Measurements from ENCODE around the gene EPHB2. TPM values are rescaled to one million over a fixed set of nuclear protein-coding genes. Genes with fewer than 3 reads are reported as not detected.
"Not testable (repeated sequence)": the region's sequence is repeated elsewhere in the genome, so short reads cannot be mapped to it uniquely, and the experiment has no call there.

Gene EPHB2
- total RNA-seq, 2 experiments from 2014 or later: 0.13 TPM; not detected in 1

DNA sequence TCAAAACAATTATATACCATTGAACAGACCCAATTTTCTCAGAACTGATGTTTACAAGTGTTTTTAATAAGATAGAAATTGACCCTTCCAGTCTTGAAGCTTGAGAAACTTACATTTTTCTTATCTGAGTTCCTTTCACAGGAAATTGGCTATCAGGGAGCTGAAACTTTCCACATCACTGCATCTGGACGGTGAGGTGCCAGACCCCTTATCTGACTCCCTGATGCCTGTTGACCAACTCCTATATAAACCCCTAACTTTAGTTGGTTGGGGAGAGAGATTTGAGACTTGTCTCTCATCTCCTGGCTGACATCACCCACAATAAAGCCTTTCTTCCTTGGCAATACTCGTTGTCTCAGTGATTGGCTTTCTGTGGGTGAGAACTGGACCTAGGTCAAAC lies 230.6 kb downstream of the EPHB2 start:
- Mint-ChIP-seq H3K36me3 (ENCODE audit: low read depth) (no peaks in the 10 kb centered on the region), H3K4me3 (no peak overlapping the region), H3K9me3 (peaks cover 16% of the 10 kb centered on the region), H3K27ac (no peak overlapping the region), H3K27me3 (peaks cover 21% of the 10 kb centered on the region), H3K4me1 (ENCODE audit: low read depth) (no peaks in the 10 kb centered on the region)
- DNase-seq (no peak), ATAC-seq (no peak)
- intact Hi-C loops (cut with micrococcal nuclease): no loop called here
- TF ChIP-seq CTCF (IDR thresholded peaks at IDR 0.05): no peak
- POLR2A ChIA-PET: no interaction called here
- CTCF ChIA-PET: no interaction called here

DNA sequence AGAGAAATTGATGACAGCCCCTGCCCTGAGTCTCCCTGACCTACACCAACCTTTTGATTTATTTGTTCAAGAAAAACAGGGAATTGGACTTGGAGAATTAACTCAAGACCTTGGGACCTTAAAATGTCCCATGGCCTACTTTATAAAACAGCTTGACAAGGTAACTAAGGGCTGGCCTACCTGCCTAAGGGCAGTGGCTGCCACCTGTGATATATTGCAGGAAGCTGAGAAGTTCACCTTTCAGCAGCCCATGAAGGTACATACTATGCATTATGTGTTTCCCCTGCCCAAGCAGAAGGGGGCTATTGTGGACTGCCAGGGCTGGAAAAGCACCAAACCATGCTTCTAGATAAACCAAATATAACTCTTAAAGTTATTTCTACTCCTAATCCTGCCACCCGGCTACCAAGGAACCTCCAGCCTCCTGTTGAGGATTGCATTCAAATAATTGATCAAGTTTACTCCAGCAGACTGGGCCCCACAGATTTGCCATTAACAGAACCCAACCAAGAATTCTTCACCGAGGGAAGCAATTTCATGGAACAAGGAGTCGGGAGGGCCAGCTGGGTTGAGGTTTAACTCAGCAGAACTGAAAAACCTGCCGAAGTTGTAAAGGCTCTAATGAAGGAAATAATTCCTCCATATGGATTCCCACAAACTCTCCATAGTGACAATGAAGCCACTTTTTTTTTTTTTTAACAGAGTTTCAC lies 233.9 kb downstream of the EPHB2 start:
- DNase-seq (no peak), ATAC-seq (no peak)
- Mint-ChIP-seq H3K36me3 (ENCODE audit: low read depth) (no peaks in the 10 kb centered on the region), H3K27me3 (peaks cover 22% of the 10 kb centered on the region), H3K4me1 (ENCODE audit: low read depth) (no peaks in the 10 kb centered on the region), H3K9me3 (peaks cover 15% of the 10 kb centered on the region), H3K4me3 (no peak overlapping the region), H3K27ac (no peak overlapping the region)
- no peak for TF ChIP-seq CTCF (IDR thresholded peaks at IDR 0.05)
- POLR2A ChIA-PET: no interaction called here
- intact Hi-C loops (cut with micrococcal nuclease): no loop called here
- CTCF ChIA-PET: interaction anchor here (1.4 kb wide), 1 partner anchor 20 kb away, joined by 5 read pairs; no protein-coding TSS in a partner anchor

GRCh38 chr1:22945171-22945570 lies 234.5 kb downstream of the EPHB2 start:
- CTCF ChIA-PET: interaction anchor here (1.4 kb wide), 1 partner anchor 19 kb away, joined by 5 read pairs; no protein-coding TSS in a partner anchor
- Mint-ChIP-seq H3K27me3 (peaks cover 23% of the 10 kb centered on the region), H3K9me3 (peaks cover 12% of the 10 kb centered on the region)
- H3K27ac Mint-ChIP-seq; H3K4me3 Mint-ChIP-seq; ATAC-seq; H3K36me3 Mint-ChIP-seq (ENCODE audit: low read depth); H3K4me1 Mint-ChIP-seq (ENCODE audit: low read depth); intact Hi-C loops (cut with micrococcal nuclease); DNase-seq; POLR2A ChIA-PET: not testable (repeated sequence)

DNA sequence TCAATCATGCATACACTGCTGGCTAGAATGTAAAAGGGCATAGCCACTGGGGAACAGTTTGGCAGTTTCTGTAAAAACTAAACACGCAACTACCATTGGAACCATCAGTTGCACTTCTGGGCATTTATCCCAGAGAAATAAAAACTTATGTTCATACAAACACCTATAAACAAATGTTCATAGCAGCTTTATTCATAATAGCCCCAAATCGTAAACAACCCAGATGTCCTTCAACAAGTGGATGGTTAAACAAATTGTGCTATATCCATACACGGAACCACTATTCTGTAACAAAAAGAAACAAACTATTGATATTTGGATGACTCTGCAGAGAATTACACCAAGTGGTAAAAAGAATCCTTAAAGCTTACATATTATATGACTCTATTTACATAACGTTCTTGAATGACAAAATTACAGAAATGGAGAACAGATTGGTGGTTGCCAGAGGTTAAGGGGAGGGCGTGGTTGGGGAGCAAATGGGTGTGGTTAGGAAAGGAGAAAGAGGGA lies 239.2 kb downstream of the EPHB2 start:
- ChIA-PET POLR2A (interaction anchor here (0.6 kb wide), 2 partner anchors 19 to 563 kb away, joined by 3 to 4 read pairs; no protein-coding TSS in a partner anchor), CTCF (no interaction called here)

DNA sequence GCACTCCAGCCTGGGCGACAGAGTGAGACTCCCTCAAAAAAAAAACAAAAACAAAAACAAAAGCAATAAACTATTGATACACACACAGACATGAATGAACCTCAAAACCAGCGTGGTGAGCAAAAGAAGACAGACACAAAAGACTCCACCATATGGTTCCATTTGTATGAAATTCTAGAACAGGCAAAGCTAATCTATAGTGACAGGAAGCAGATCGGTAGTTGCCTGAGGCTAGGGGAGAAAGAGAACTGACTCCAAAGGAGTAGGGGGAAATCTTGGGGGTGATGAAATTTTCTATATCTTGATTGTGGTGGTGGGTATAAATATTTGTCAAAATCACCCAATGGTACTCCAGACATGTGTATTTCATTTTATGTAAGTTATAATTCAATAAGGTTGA lies 241.2 kb downstream of the EPHB2 start:
- ATAC-seq: no peak
- H3K27ac Mint-ChIP-seq: no peak overlapping the region

More for the DNA sequence above, 239.2 kb downstream of the EPHB2 start:
- no peaks in the 10 kb centered on the region for H3K9me3 Mint-ChIP-seq
- H3K27me3 Mint-ChIP-seq: peaks cover 25% of the 10 kb centered on the region
- intact Hi-C loops (cut with micrococcal nuclease): no loop called here
- no peak for DNase-seq
- no peak overlapping the region for H3K4me3 Mint-ChIP-seq
- H3K4me1 Mint-ChIP-seq (ENCODE audit: low read depth): no peaks in the 10 kb centered on the region
- TF ChIP-seq CTCF (IDR thresholded peaks at IDR 0.05): no peak
- no peak overlapping the region for H3K27ac Mint-ChIP-seq
- no peaks in the 10 kb centered on the region for H3K36me3 Mint-ChIP-seq (ENCODE audit: low read depth)
- no peak for ATAC-seq

More for the DNA sequence above, 241.2 kb downstream of the EPHB2 start:
- H3K4me3 Mint-ChIP-seq: no peak overlapping the region
- no peak for TF ChIP-seq CTCF (IDR thresholded peaks at IDR 0.05)
- no peaks in the 10 kb centered on the region for H3K9me3 Mint-ChIP-seq
- POLR2A ChIA-PET: no interaction called here
- CTCF ChIA-PET: no interaction called here
- H3K36me3 Mint-ChIP-seq (ENCODE audit: low read depth): no peaks in the 10 kb centered on the region
- H3K27me3 Mint-ChIP-seq: peaks cover 29% of the 10 kb centered on the region
- H3K4me1 Mint-ChIP-seq (ENCODE audit: low read depth): no peaks in the 10 kb centered on the region
- intact Hi-C loops (cut with micrococcal nuclease): no loop called here
- no peak for DNase-seq

Data from activated CD8-positive, alpha-beta T cell treated with anti-CD3 and anti-CD28 coated beads for 36 hours (primary cell).